ENCODE measurements around the gene OSTN. TPM values are rescaled to one million over a fixed set of nuclear protein-coding genes. Genes with fewer than 3 reads are reported as not detected.

OSTN gene
- total and polyA plus RNA-seq, 9 of the 15 experiments (the other 6 are each of a cell fraction or from before 2014, with no cell fraction given): not detected

DNA sequence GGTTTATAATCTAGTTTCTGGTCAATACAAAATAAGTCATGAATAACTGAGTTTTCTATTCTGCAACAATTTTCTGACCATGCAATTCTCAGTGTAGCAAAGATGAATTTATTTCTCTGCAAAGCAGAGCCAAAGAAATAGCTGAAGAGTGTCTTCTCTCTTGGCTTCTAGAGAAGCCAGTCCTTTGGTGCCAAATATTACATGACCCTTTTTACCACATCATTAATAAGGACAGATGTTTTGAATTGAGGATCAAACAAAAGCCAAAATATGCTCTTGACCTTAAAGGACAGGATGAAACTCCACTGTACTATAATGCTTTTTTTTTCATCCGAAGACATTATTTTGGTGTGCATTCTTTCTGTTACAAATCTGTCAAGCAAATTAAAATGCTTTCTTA is 40.2 kb upstream of the OSTN start:
- FAIRE-seq (no peak), ATAC-seq (no peak), DNase-seq (ENCODE audit: extremely low read depth in 1 of 4, low spot score in 3 of 4) (no peak)
- Histone ChIP-seq H3K79me2 (ENCODE audit: control insufficient read depth, insufficient read depth, low read length) (no peaks in the 10 kb centered on the region), H3K36me3 (ENCODE audit: control insufficient read depth, insufficient read depth, low read length) (no peaks in the 10 kb centered on the region), H2AFZ (ENCODE audit: low read depth, low read length) (no peak overlapping the region), H3K27me3 (ENCODE audit: control insufficient read depth in 2 of 2, insufficient read depth in 2 of 2, low read length in 2 of 2) (no peaks in the 10 kb centered on the region), H3K4me2 (ENCODE audit: insufficient read depth, low read length) (no peak overlapping the region), H3K4me1 (replicated peaks in 1 of 2; ENCODE audit: control insufficient read depth in 2 of 2, insufficient read depth in 2 of 2, low read length in 2 of 2) (no peaks in the 10 kb centered on the region), H3K9ac (ENCODE audit: insufficient read depth in 1 of 2, low read depth in 2 of 2, low read length in 2 of 2) (no peak overlapping the region), H3K9me1 (ENCODE audit: control insufficient read depth, insufficient read depth, low read length) (no peaks in the 10 kb centered on the region), H3K9me3 (replicated peaks; ENCODE audit: control insufficient read depth, insufficient read depth, low read depth, low read length) (no peaks in the 10 kb centered on the region), H3K4me3 (no peak overlapping the region), H4K20me1 (replicated peaks; ENCODE audit: control insufficient read depth, insufficient read depth, low read length) (no peaks in the 10 kb centered on the region), H3K27ac (ENCODE audit: extremely low read depth, low read depth, low read length) (no peak overlapping the region)
- in situ Hi-C loops (cut with MboI) (no loop called here), intact Hi-C loops (cut with micrococcal nuclease) (no loop called here)
- ChIA-PET CTCF (ENCODE audit: low intra/inter-chr PET ratio) (no interaction called here), POLR2A (no interaction called here)
- TF ChIP-seq POLR2H (tag; IDR thresholded peaks at IDR 0.05; ENCODE audit: low read depth) (no peak), POLR2A (conservative IDR thresholded peaks at IDR 0.05) (no peak)
- TF ChIP-seq, protein P1, sequence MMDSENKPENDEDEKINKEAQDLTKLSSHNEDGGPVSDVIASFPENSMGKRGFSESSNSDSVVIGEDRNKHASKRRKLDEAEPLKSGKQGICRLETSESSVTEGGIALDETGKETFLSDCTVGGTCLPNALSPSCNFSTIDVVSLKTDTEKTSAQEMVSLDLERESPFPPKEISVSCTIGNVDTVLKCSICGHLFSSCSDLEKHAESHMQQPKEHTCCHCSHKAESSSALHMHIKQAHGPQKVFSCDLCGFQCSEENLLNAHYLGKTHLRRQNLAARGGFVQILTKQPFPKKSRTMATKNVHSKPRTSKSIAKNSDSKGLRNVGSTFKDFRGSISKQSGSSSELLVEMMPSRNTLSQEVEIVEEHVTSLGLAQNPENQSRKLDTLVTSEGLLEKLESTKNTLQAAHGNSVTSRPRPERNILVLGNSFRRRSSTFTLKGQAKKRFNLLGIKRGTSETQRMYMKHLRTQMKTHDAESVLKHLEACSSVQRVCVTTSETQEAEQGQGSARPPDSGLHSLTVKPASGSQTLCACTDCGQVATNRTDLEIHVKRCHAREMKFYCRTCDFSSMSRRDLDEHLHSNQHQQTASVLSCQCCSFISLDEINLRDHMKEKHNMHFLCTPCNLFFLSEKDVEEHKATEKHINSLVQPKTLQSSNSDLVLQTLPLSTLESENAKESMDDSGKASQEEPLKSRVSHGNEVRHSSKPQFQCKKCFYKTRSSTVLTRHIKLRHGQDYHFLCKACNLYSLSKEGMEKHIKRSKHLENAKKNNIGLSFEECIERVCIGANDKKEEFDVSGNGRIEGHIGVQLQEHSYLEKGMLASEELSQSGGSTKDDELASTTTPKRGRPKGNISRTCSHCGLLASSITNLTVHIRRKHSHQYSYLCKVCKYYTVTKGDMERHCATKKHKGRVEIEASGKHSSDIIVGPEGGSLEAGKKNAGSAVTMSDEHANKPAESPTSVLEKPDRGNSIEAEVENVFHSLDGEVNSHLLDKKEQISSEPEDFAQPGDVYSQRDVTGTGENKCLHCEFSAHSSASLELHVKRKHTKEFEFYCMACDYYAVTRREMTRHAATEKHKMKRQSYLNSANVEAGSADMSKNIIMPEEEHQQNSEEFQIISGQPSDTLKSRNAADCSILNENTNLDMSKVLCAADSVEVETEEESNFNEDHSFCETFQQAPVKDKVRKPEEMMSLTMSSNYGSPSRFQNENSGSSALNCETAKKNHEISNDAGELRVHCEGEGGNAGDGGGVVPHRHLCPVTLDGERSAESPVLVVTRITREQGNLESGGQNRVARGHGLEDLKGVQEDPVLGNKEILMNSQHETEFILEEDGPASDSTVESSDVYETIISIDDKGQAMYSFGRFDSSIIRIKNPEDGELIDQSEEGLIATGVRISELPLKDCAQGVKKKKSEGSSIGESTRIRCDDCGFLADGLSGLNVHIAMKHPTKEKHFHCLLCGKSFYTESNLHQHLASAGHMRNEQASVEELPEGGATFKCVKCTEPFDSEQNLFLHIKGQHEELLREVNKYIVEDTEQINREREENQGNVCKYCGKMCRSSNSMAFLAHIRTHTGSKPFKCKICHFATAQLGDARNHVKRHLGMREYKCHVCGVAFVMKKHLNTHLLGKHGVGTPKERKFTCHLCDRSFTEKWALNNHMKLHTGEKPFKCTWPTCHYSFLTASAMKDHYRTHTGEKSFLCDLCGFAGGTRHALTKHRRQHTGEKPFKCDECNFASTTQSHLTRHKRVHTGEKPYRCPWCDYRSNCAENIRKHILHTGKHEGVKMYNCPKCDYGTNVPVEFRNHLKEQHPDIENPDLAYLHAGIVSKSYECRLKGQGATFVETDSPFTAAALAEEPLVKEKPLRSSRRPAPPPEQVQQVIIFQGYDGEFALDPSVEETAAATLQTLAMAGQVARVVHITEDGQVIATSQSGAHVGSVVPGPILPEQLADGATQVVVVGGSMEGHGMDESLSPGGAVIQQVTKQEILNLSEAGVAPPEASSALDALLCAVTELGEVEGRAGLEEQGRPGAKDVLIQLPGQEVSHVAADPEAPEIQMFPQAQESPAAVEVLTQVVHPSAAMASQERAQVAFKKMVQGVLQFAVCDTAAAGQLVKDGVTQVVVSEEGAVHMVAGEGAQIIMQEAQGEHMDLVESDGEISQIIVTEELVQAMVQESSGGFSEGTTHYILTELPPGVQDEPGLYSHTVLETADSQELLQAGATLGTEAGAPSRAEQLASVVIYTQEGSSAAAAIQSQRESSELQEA (IDR thresholded peaks at IDR 0.05; ENCODE audit: low read depth): no peak
- 0% methylated on average over 1 of the region's 1 CpG for WGBS (ENCODE audit: insufficient coverage, low coverage, missing lambda C conversion rate)
- no TSS peak for BruUV-seq (replicated peaks)

All from K562 (cell line).